Thymus (tissue), 11 donors: ENCODE measurements around the gene CAMK2B. TPM values are rescaled to one million over a fixed set of nuclear protein-coding genes. Genes with fewer than 3 reads are reported as not detected.

Experiments used
- DNase-seq, 9 donors: peaks; one replicate each; pipeline ENCODE4 v3.0.0-alpha.2; 2013; ENCODE audit warnings: low spot score in 9 of 9, low read depth in 6 of 9, missing footprints in 1 of 9
- H3K27ac ChIP-seq, 2 donors: one replicate each; pipeline ENCODE4 v1.5.1; 2013; ENCODE audit warnings: control low read depth in 1 of 2, low read depth in 1 of 2, low read length in 1 of 2, mild to moderate bottlenecking in 1 of 2, moderate library complexity in 1 of 2
- H3K27me3 ChIP-seq, 2 donors: one replicate each; pipeline ENCODE4 v1.5.1; 2013; ENCODE audit warnings: low read length in 1 of 2; ENCODE audit not compliant: control insufficient read depth in 2 of 2, insufficient read depth in 1 of 2
- H3K36me3 ChIP-seq, 2 donors: one replicate each; pipeline ENCODE4 v1.5.1; 2013; ENCODE audit warnings: low read length in 1 of 2, mild to moderate bottlenecking in 1 of 2, moderate library complexity in 1 of 2; ENCODE audit not compliant: control insufficient read depth in 2 of 2, insufficient read depth in 2 of 2
- H3K4me1 ChIP-seq, 2 donors: one replicate each; pipeline ENCODE4 v1.5.1; 2013; ENCODE audit warnings: low read length in 2 of 2; ENCODE audit not compliant: control insufficient read depth in 2 of 2, insufficient read depth in 2 of 2
- H3K4me3 ChIP-seq, 2 donors: one replicate each; pipeline ENCODE4 v1.5.1; 2013; ENCODE audit warnings: low read length in 2 of 2, control low read depth in 1 of 2, mild to moderate bottlenecking in 1 of 2
- H3K9me3 ChIP-seq, 2 donors: one replicate each; pipeline ENCODE4 v1.5.1; 2013; ENCODE audit warnings: low read length in 1 of 2, mild to moderate bottlenecking in 1 of 2; ENCODE audit not compliant: control insufficient read depth in 2 of 2, insufficient read depth in 1 of 2
- WGBS: extraction: QIAGEN DNeasy Blood & Tissue Kit; methylation state at CpG from one replicate; pipeline ENCODE4 v1.1.7; 2013; 5-methylcytosine and 5-hydroxymethylcytosine counted together
- polyA plus RNA-seq: library from polyadenylated mRNA; stranded (reverse); fragments of 200-250 nt; gene quantifications from one replicate; pipeline ENCODE4 v1.2.3, GENCODE V29; 2013
- total RNA-seq: library from RNA; stranded (reverse); fragments of 120-200 nt; gene quantifications from one replicate; pipeline ENCODE4 v1.2.4, GENCODE V29; 2013
- donor health status: healthy.

CAMK2B gene
- total and polyA plus RNA-seq, 2 donors = 0.85 to 3.1 TPM

GRCh38 chr7:44334734-44335097, 9.3 kb upstream of the CAMK2B start:
- no peaks in the 10 kb centered on the region for H3K9me3 ChIP-seq
- DNase-seq = no peak
- no peaks in the 10 kb centered on the region for H3K4me1 ChIP-seq
- WGBS = 97% methylated on average over 11 of the region's 11 CpGs
- peaks cover 2 to 17% of the 10 kb centered on the region in 2 donors for H3K27me3 ChIP-seq
- no peak overlapping the region for H3K27ac ChIP-seq
- H3K4me3 ChIP-seq = no peak overlapping the region
- no peaks in the 10 kb centered on the region for H3K36me3 ChIP-seq

- Histone ChIP-seq H3K27ac (no peak overlapping the region), H3K27me3 (peaks cover 2 to 19% of the 10 kb centered on the region in 2 donors), H3K4me3 (no peak overlapping the region), H3K9me3 (no peaks in the 10 kb centered on the region), H3K36me3 (no peaks in the 10 kb centered on the region), H3K4me1 (no peaks in the 10 kb centered on the region)
- DNase-seq = no peak
- WGBS = 93% methylated on average over 19 of the region's 19 CpGs
Observed at GRCh38 chr7:44333911-44334733, 8.7 kb upstream of the CAMK2B start.

DNA sequence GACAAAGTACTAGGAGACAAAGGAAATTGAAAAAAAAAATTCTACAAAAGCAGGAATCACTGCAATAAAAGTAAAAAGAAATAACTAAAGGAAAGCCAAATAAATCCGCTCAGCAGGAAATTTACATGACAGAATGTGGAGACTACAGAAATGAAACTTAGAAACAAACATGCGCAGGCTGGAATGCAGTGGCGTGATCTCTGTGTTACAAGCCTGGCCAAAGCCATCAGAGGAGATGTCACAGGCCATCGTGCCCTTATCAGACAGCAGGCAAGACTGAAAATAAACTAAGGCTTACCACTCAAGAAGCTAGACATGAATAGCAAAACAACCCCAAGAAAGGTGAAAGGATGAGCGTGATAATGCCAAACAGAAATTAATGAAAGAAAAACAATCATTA, 6.3 kb upstream of the CAMK2B start:
- no peaks in the 10 kb centered on the region for H3K9me3 ChIP-seq
- H3K27ac ChIP-seq = no peak overlapping the region
- H3K4me1 ChIP-seq = no peaks in the 10 kb centered on the region
- H3K36me3 ChIP-seq = no peaks in the 10 kb centered on the region
- WGBS = 93% methylated on average over 5 of the region's 5 CpGs
- no peak for DNase-seq
- no peak overlapping the region for H3K4me3 ChIP-seq
- H3K27me3 ChIP-seq = peaks cover 5 to 32% of the 10 kb centered on the region in 2 donors

DNA sequence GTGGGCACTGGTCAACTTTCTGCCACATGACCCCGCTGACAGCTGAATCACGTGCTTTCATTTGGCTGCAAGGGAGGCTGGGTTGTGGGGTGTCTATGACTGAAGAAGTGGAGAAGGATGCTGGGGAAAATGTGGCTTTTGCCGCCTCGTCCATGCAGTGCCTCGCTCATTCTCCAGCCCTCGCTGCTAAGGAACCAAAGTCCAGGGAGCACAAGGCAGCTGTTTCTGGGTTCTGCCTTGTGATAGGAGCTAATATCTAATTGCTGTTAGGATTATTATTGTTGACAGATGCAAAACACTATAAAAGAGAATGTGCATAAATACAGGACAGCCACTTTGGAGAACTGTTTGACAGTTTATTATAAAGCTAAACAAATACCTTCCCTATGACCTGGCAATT, 4.9 kb upstream of the CAMK2B start:
- Histone ChIP-seq H3K27me3 (peaks cover 16 to 38% of the 10 kb centered on the region in 2 donors), H3K36me3 (no peaks in the 10 kb centered on the region), H3K9me3 (no peaks in the 10 kb centered on the region), H3K27ac (no peak overlapping the region), H3K4me1 (no peaks in the 10 kb centered on the region), H3K4me3 (no peak overlapping the region)
- no peak for DNase-seq
- WGBS = 92% methylated on average over 6 of the region's 6 CpGs

GRCh38 chr7:44329888-44330287, 4.5 kb upstream of the CAMK2B start:
- 93% methylated on average over 3 of the region's 3 CpGs for WGBS

GRCh38 chr7:44329081-44329480, 3.7 kb upstream of the CAMK2B start:
- H3K9me3 ChIP-seq = no peaks in the 10 kb centered on the region
- H3K4me1 ChIP-seq = no peaks in the 10 kb centered on the region
- H3K4me3 ChIP-seq = no peak overlapping the region
- peaks cover 29 to 46% of the 10 kb centered on the region in 2 donors for H3K27me3 ChIP-seq
- DNase-seq = no peak
- H3K27ac ChIP-seq = no peak overlapping the region
- no peaks in the 10 kb centered on the region for H3K36me3 ChIP-seq
- WGBS = 49% methylated on average over 2 of the region's 2 CpGs

More at GRCh38 chr7:44329888-44330287, 4.5 kb upstream of the CAMK2B start:
- Histone ChIP-seq H3K27me3 (peaks cover 21 to 38% of the 10 kb centered on the region in 2 donors), H3K36me3 (no peaks in the 10 kb centered on the region), H3K4me3 (no peak overlapping the region), H3K27ac (no peak overlapping the region), H3K9me3 (no peaks in the 10 kb centered on the region), H3K4me1 (no peaks in the 10 kb centered on the region)
- no peak for DNase-seq

DNA sequence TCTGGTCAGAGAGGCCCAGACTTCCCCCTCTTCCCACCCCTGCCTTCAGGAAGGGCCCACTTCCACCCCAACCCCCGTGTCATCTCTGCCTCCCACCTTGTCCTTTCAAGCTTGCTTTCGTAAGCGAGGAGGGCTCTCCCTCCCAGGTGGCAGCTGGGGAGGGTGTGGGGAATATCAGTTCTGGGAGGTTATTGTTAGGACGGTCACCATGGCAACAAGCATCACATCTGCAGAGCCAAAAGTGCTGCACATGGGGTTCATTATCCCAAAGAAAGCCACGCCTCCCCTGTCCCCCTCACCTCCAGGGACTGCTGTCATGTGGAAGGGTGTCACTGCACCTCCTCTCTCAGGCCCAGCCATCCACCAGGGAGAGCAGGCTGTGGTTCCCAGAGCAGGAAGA, 2.6 kb upstream of the CAMK2B start:
- Histone ChIP-seq H3K4me1 (no peaks in the 10 kb centered on the region), H3K4me3 (no peak overlapping the region), H3K9me3 (no peaks in the 10 kb centered on the region), H3K27ac (no peak overlapping the region), H3K27me3 (peaks cover 39 to 55% of the 10 kb centered on the region in 2 donors), H3K36me3 (no peaks in the 10 kb centered on the region)
- DNase-seq = no peak
- WGBS = 88% methylated on average over 5 of the region's 5 CpGs

GRCh38 chr7:44326261-44327125, 1.1 kb upstream of the CAMK2B start:
- no peak overlapping the region for H3K27ac ChIP-seq
- no peaks in the 10 kb centered on the region for H3K9me3 ChIP-seq
- H3K4me3 ChIP-seq = no peak overlapping the region
- H3K36me3 ChIP-seq = no peaks in the 10 kb centered on the region
- H3K4me1 ChIP-seq = no peaks in the 10 kb centered on the region
- no peak for DNase-seq
- 68% methylated on average over 12 of the region's 12 CpGs for WGBS
- H3K27me3 ChIP-seq = peaks cover 44 to 66% of the 10 kb centered on the region in 2 donors

DNA sequence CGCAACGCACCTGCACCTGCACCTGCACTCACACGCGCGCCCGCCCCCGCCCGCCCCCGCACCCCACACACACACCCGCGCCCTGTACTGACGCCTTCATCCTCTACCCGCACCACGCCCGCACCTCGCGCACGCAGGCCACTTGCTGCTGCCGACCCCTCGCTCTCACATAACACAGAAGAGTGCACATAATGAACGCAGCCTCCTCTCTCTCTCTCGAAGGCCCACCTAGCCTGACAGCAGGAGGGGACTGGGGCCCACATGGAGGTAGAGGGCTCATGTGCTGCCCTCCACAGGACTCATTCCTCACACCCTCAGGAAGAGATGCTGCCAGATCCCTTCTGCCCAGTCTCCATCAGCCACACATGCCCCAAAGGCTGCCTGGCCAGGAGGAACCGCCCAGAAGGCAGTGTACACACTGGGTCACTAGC, 432 bp upstream of the CAMK2B start:
- Histone ChIP-seq H3K9me3 (no peaks in the 10 kb centered on the region), H3K36me3 (no peaks in the 10 kb centered on the region), H3K4me1 (no peaks in the 10 kb centered on the region), H3K4me3 (no peak overlapping the region), H3K27ac (no peak overlapping the region), H3K27me3 (peaks cover 44 to 73% of the 10 kb centered on the region in 2 donors)
- DNase-seq = no peak
- 3% methylated on average over 23 of the region's 23 CpGs for WGBS
